GM12801 (cell line): Measurements from ENCODE around the gene PON3.

Source experiments
- CTCF ChIP-seq: IDR thresholded peaks from one replicate; pipeline ENCODE4 v1.5.1; 2011; ENCODE audit warnings: control low read depth; ENCODE audit not compliant: insufficient read length; ENCODE audit errors: extremely low read depth

PON3 gene

GRCh38 chr7:95322396-95322795 is 73.8 kb downstream of the PON3 start:
- TF ChIP-seq CTCF = no peak

- no peak for TF ChIP-seq CTCF
These were observed 74.5 kb downstream of the PON3 start for GRCh38 chr7:95321720-95322119.

- TF ChIP-seq CTCF = no peak
These were observed 75.5 kb downstream of the PON3 start for GRCh38 chr7:95320651-95321050.

- TF ChIP-seq CTCF = no peak
These were observed 76.6 kb downstream of the PON3 start for GRCh38 chr7:95319570-95319969.

GRCh38 chr7:95318501-95319100 is 77.6 kb downstream of the PON3 start:
- no peak for TF ChIP-seq CTCF

- TF ChIP-seq CTCF = no peak
These were observed 78.2 kb downstream of the PON3 start for GRCh38 chr7:95317966-95318365.

GRCh38 chr7:95317546-95317945 is 78.6 kb downstream of the PON3 start:
- no peak for TF ChIP-seq CTCF
